ENCODE data around the gene GDPD3.

Gene GDPD3

DNA sequence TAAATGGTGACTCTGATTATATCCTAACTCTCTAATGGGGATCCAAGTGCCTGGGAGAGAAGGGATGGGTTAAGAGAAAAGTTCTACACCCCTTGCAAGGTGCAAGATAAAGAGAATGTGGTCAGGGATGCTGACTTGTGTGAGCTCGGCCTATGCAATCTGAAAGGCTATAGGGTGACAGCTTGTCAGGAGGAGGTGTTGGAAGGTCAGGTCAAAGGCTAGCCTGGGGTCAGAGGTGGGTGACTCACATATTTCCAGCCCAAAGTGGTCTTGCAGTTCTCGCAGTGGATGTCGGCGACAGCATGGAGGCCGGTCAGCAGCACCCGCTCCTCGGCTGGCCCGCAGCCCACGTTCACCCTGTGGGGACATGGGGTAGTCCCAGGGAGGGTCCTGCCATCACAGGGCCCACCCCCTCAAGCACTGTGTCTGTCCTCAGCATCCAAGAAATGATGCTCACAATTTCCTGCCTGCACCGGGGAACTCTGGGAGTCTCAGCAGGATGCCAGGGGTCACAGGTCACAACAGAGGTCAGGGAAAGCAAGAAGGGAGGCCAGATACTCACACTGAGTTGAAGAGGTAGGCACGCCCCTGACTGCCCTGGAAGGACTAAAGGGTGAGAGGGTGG is 18.7 kb downstream of the GDPD3 start:
- no peak overlapping the region for H3K4me3 ChIP-seq (ENCODE audit: low read length)
- TF ChIP-seq, protein P1, sequence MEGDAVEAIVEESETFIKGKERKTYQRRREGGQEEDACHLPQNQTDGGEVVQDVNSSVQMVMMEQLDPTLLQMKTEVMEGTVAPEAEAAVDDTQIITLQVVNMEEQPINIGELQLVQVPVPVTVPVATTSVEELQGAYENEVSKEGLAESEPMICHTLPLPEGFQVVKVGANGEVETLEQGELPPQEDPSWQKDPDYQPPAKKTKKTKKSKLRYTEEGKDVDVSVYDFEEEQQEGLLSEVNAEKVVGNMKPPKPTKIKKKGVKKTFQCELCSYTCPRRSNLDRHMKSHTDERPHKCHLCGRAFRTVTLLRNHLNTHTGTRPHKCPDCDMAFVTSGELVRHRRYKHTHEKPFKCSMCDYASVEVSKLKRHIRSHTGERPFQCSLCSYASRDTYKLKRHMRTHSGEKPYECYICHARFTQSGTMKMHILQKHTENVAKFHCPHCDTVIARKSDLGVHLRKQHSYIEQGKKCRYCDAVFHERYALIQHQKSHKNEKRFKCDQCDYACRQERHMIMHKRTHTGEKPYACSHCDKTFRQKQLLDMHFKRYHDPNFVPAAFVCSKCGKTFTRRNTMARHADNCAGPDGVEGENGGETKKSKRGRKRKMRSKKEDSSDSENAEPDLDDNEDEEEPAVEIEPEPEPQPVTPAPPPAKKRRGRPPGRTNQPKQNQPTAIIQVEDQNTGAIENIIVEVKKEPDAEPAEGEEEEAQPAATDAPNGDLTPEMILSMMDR (conservative IDR thresholded peaks at IDR 0.05; ENCODE audit: low read depth, low read length): no peak
- DNase-seq (ENCODE audit: low read depth): no peak

DNA sequence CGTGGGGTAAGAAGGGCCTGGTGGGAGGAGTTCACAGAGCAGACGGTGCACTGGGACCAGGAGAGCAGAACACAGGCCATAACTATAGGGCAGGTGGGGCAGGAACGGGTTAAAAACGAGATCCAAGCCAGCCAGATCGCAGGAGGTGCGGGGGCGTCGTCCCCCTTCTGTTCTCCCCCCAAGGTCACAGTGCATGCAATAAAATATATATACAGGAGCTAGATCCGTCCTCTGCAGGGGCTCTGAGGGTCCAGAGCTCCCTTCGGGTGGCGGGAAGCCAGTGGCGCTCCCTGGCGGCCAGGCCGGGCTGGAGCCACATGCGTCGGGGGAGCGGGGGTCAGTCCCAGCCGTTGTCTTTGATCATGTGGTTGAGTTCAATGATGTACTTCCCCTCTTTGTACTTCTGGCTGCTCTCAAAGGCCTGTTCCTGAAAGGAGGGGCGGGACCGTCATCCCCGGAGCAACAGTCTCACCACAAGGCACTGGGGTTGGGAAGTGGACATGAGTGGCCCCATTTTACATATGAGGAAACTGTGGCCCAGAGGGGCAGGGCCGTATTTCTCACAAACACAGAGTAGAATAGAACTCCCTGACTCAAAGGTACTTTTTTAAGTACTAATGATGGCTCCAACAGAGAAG is 20.8 kb downstream of the GDPD3 start:
- H3K4me3 ChIP-seq (ENCODE audit: low read length): peak overlapping the region; percentile 65
- TF ChIP-seq, protein P1 (conservative IDR thresholded peaks at IDR 0.05; ENCODE audit: low read depth, low read length): peak; percentile 82
- DNase-seq (ENCODE audit: low read depth): no peak

DNA sequence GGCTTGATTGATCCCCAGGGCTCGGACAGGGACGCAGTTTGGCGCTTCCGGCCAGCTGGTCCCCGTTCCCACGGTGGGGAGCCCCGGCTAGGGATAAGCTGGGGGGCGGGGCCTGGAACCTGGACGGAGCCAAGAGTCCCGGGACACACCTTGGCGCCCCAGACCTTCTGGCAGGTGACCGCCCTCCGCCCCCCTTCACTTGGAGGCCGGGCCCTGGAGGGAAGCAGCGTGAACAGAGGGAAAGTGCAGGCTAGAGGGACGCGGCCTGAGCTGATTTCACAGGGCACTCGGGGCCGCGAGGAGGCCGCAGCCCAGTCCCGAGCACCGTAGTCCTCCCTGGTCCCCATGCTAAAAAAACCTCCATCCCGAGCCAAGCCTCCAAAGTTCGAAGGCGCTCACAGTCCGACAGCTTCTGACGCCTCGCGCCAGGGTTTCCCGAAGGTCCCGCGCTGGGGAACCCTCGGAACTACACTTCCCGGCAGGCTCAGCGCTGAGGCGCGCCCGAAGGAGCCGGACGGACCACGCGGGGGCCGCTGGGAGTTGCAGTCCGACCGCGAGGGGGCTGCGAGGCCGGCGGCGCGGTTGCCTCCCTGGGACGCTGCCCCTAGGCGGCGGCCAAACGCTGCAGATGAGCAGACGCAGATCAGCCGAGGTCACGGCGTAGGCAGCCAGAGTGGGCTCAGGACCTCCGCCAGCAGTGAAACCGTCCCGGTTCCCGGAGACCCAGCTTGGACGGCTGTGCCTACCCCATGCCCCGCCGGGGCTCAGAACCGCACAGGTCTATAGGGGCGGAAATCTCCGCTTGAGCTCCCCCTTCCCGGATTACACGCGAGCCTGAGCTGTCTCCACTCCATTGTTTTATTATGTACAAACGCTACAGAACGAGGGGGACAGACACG is 21.6 kb downstream of the GDPD3 start, which contains the start of gene TBX6:
TSS of gene TBX6 (minus strand) at position 451 of the 899 bp plus-strand sequence. CDS start 731 bp downstream, outside the sequence.
- TF ChIP-seq, protein P1 (conservative IDR thresholded peaks at IDR 0.05; ENCODE audit: low read depth, low read length): peak; percentile 67
- peak; percentile 48 for DNase-seq (ENCODE audit: low read depth)
- H3K4me3 ChIP-seq (ENCODE audit: low read length): peak within 1 kb of the TSS; percentile 65

DNA sequence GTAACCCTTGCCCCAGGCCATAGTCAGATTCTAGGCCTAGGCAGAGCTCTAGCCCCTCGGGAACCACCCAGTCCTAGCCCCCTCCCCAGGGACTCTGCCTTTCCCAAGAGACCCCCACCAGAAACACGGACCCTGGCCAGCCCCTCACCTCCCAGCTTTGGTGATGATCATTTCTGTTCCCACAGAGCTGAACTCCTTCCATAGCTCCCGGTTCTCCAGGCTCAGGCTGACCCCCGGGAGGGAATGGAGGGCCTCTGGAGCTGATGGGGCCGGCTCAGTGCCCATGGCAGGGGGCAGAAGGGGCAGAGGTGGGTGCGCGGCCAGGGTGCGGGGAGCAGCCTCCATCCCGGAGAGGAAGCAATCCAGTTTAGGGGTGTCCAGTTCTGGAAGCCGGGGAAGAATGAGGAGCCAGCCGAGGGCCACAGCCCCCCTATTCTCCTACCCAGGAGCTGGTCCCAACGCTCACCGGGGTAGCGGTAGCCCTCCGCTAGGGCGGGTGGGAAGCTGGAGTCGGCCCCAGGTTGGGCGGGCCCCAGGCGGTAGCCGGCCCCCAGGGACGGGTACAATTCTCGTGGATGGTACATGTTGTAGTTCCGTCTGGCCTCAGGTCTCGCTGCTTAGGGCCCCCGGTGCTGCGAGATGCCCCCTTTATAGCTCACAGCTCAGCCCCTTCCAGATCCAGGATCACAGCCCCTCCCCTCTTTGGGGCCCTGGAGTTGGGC is 22.6 kb downstream of the GDPD3 start:
- no peak for DNase-seq (ENCODE audit: low read depth)
- TF ChIP-seq, protein P1 (conservative IDR thresholded peaks at IDR 0.05; ENCODE audit: low read depth, low read length): no peak
- peak overlapping the region; percentile 65 for H3K4me3 ChIP-seq (ENCODE audit: low read length)

DNA sequence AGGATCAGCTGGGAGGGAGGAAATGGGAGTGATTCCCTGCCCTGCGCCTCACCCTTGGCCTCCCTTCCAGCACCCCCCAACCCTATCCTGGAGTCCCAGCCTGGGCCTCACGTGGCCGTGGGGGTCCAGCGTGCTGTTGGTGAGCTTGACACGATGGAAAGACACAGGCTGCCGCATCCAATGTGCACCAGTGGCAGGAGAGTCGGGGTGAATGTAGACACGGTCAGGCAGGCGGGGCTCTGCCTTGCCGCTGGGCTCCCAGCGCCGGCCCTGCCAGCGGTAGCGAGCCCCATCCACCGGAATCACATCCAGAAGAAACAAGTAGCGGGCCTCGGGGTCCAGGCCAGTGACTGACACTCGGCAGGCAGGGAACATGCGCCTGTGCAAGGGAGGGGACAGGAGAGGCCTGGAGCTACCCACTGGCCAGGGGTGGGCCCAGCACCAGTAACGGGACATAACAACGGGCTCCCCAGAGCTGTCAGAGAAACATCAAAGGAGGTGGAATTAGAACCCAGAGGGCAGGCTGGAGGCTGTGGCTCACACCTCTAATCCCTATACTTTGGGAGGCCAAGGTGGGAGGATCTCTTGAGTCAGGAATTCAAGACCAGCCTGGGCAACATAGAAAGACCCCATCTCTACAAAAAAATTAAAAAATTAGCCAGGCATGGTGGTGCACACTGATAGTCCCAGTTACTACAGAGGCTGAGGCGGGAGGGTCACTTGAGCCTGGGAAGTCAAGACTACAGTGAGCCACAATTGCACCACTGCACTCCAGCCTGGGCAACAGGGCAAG is 24.3 kb downstream of the GDPD3 start:
- H3K4me3 ChIP-seq (ENCODE audit: low read length): no peak overlapping the region
- no peak for DNase-seq (ENCODE audit: low read depth)
- TF ChIP-seq, protein P1 (conservative IDR thresholded peaks at IDR 0.05; ENCODE audit: low read depth, low read length): no peak

DNA sequence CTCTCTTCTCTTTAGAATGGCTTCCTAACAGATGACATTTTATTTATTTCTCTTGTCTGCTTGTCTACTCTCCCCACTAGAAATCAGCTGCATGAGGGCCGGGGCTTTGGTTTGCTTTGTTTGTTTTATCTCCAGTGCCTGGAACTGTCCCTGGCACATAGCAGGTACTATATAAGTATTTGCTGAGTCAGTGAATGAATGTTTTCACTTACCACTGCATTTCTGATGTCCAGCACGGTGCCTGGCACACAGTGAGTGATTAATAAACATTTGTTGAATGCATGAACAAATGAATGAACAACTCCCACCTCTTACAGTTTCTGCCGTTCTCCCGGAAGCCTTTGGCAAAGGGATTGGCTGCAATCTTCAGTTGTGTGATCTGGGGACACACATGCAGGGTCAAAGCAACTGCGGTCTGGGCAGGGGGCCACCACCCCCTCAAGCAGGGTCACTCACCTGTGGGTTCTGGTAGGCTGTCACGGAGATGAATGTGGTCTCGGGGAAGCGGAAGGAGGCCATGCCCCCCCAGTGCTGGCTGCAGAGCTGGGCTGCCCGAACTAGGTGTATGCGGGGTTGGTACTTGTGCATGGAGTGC is 25.0 kb downstream of the GDPD3 start:
- no peak for DNase-seq (ENCODE audit: low read depth)
- TF ChIP-seq, protein P1 (conservative IDR thresholded peaks at IDR 0.05; ENCODE audit: low read depth, low read length): no peak
- no peak overlapping the region for H3K4me3 ChIP-seq (ENCODE audit: low read length)

Data from retinal pigment epithelial cell (primary cell).